SK-N-SH treated with all-trans-retinoic acid at 6 μM for 48 hours (cell line): ENCODE results near the gene HAUS8.

Experiments
- ARNTL ChIP-seq: fragments of 450-650 bp; formaldehyde crosslinking; IDR thresholded peaks from 2 replicates; pipeline ENCODE4 v1.5.0; 2020; ENCODE audit warnings: low read depth, mild to moderate bottlenecking, moderate library complexity, borderline replicate concordance
- ESRRG ChIP-seq: fragments of 250-450 bp; sonication (Bioruptor Pico); IDR thresholded peaks from 2 replicates; pipeline ENCODE4 v1.6.1; 2021; ENCODE audit warnings: mild to moderate bottlenecking
- OSR1 ChIP-seq: fragments of 250-450 bp; sonication (Bioruptor Pico); IDR thresholded peaks from 2 replicates; pipeline ENCODE4 v1.8.0; 2022; ENCODE audit warnings: moderate library complexity, mild to moderate bottlenecking, inconsistent platforms
- PPARA ChIP-seq: fragments of 250-450 bp; sonication (Bioruptor Pico); IDR thresholded peaks from 2 replicates; pipeline ENCODE4 v1.5.0; 2020; ENCODE audit warnings: mild to moderate bottlenecking, borderline replicate concordance
- RARB ChIP-seq: fragments of 250-450 bp; sonication (Bioruptor Pico); IDR thresholded peaks from 2 replicates; pipeline ENCODE4 v1.8.0; 2021; ENCODE audit warnings: mild to moderate bottlenecking, moderate library complexity
- SNAI2 ChIP-seq: fragments of 250-450 bp; sonication (Bioruptor Pico); IDR thresholded peaks from 2 replicates; pipeline ENCODE4 v1.5.0; 2020; ENCODE audit warnings: mild to moderate bottlenecking, moderate library complexity
- ZFP3 ChIP-seq: fragments of 250-450 bp; sonication (Bioruptor Pico); IDR thresholded peaks from 2 replicates; pipeline ENCODE4 v1.5.0; 2020; ENCODE audit warnings: mild to moderate bottlenecking, moderate library complexity
- ZFP30 ChIP-seq: fragments of 450-650 bp; formaldehyde crosslinking; IDR thresholded peaks from 2 replicates; pipeline ENCODE4 v1.5.0; 2022; ENCODE audit warnings: mild to moderate bottlenecking, moderate library complexity
- ZNF565 ChIP-seq: fragments of 450-650 bp; formaldehyde crosslinking; conservative IDR thresholded peaks from 2 replicates; pipeline ENCODE4 v1.5.0; 2020; ENCODE audit warnings: low read depth, mild to moderate bottlenecking, moderate library complexity
- ZNF70 ChIP-seq: fragments of 450-650 bp; formaldehyde crosslinking; IDR thresholded peaks from 2 replicates; pipeline ENCODE4 v1.5.0; 2020; ENCODE audit warnings: mild to moderate bottlenecking, moderate library complexity
- TF ChIP-seq, protein P1 (sequence below): fragments of 250-450 bp; sonication (Bioruptor Pico); IDR thresholded peaks from 2 replicates; pipeline ENCODE4 v1.8.0; 2020; ENCODE audit warnings: mild to moderate bottlenecking, moderate library complexity, borderline replicate concordance
- TF ChIP-seq, protein P2 (sequence below): fragments of 250-450 bp; sonication (Bioruptor Pico); IDR thresholded peaks from 2 replicates; pipeline ENCODE4 v1.5.0; 2020; ENCODE audit warnings: mild to moderate bottlenecking, moderate library complexity
- TF ChIP-seq, protein P3 (sequence below): fragments of 250-450 bp; sonication (Bioruptor Pico); IDR thresholded peaks from 2 replicates; pipeline ENCODE4 v1.5.1; 2021; ENCODE audit warnings: mild to moderate bottlenecking, moderate library complexity

DNA sequence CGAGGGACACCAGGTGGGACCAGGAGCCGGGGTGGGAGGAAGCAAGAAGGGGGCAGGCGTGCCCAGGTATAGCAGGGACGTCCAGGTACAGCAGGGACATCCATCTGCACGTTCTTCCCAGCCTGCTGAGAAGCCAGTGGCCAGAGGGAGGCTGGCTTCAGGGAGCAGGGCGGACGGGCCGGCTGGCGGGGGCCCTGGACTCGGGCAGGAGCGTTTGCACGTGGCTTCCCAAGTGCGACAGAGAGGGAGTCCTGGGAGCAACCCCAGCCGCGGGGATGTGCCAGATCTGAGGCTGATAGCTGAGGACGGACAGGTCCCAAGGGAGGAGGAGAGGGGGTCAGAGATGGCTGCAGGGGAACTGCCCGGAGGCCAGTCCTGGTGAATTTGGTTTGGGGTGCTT is 37.0 kb upstream of the HAUS8 start:
- TF ChIP-seq ZFP30 (CRISPR knock-in tag) (no peak), RARB (no peak), OSR1 (CRISPR knock-in tag) (no peak), ARNTL (CRISPR knock-in tag) (no peak), ZNF565 (CRISPR knock-in tag) (no peak), SNAI2 (CRISPR knock-in tag) (no peak), PPARA (CRISPR knock-in tag) (no peak), ZFP3 (CRISPR knock-in tag) (no peak), ESRRG (CRISPR knock-in tag) (no peak), ZNF70 (CRISPR knock-in tag) (no peak)
- TF ChIP-seq, protein P1, sequence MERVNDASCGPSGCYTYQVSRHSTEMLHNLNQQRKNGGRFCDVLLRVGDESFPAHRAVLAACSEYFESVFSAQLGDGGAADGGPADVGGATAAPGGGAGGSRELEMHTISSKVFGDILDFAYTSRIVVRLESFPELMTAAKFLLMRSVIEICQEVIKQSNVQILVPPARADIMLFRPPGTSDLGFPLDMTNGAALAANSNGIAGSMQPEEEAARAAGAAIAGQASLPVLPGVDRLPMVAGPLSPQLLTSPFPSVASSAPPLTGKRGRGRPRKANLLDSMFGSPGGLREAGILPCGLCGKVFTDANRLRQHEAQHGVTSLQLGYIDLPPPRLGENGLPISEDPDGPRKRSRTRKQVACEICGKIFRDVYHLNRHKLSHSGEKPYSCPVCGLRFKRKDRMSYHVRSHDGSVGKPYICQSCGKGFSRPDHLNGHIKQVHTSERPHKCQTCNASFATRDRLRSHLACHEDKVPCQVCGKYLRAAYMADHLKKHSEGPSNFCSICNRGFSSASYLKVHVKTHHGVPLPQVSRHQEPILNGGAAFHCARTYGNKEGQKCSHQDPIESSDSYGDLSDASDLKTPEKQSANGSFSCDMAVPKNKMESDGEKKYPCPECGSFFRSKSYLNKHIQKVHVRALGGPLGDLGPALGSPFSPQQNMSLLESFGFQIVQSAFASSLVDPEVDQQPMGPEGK (CRISPR knock-in tag) = no peak
- TF ChIP-seq, protein P2, sequence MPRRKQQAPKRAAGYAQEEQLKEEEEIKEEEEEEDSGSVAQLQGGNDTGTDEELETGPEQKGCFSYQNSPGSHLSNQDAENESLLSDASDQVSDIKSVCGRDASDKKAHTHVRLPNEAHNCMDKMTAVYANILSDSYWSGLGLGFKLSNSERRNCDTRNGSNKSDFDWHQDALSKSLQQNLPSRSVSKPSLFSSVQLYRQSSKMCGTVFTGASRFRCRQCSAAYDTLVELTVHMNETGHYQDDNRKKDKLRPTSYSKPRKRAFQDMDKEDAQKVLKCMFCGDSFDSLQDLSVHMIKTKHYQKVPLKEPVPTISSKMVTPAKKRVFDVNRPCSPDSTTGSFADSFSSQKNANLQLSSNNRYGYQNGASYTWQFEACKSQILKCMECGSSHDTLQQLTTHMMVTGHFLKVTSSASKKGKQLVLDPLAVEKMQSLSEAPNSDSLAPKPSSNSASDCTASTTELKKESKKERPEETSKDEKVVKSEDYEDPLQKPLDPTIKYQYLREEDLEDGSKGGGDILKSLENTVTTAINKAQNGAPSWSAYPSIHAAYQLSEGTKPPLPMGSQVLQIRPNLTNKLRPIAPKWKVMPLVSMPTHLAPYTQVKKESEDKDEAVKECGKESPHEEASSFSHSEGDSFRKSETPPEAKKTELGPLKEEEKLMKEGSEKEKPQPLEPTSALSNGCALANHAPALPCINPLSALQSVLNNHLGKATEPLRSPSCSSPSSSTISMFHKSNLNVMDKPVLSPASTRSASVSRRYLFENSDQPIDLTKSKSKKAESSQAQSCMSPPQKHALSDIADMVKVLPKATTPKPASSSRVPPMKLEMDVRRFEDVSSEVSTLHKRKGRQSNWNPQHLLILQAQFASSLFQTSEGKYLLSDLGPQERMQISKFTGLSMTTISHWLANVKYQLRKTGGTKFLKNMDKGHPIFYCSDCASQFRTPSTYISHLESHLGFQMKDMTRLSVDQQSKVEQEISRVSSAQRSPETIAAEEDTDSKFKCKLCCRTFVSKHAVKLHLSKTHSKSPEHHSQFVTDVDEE (CRISPR knock-in tag) = no peak
- TF ChIP-seq, protein P3, sequence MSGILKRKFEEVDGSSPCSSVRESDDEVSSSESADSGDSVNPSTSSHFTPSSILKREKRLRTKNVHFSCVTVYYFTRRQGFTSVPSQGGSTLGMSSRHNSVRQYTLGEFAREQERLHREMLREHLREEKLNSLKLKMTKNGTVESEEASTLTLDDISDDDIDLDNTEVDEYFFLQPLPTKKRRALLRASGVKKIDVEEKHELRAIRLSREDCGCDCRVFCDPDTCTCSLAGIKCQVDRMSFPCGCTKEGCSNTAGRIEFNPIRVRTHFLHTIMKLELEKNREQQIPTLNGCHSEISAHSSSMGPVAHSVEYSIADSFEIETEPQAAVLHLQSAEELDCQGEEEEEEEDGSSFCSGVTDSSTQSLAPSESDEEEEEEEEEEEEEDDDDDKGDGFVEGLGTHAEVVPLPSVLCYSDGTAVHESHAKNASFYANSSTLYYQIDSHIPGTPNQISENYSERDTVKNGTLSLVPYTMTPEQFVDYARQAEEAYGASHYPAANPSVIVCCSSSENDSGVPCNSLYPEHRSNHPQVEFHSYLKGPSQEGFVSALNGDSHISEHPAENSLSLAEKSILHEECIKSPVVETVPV (CRISPR knock-in tag) = no peak
